GM21576 (cell line): ENCODE measurements around the gene YARS1.

Experiments
- ATAC-seq: cut with Tn5 transposase; IDR thresholded peaks from one replicate; pipeline ENCODE4 v1.9.1; 2021; ENCODE audit warnings: mild to moderate bottlenecking, moderate library complexity; ENCODE audit not compliant: unreplicated experiment

The YARS1 gene

DNA sequence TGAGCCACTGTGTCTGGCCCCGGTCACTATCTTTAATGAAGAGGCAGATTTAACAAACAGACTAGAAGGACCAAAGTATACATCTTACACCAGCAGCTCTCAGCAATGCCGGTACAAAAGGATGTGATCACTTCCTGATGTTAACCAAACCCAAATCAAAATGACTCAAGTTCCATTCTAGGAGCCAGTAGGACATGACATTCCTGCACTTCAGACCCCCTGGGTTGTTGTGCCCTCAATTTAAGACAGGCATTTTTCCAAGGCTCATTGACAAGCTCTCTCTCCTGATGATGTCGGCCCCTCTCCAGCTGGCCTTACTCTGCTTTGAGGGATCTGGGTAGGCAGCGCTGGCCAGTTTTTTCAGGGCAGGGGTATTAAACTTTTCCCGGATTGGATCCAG lies 35.1 kb downstream of the YARS1 start:
- ATAC-seq, result no peak

DNA sequence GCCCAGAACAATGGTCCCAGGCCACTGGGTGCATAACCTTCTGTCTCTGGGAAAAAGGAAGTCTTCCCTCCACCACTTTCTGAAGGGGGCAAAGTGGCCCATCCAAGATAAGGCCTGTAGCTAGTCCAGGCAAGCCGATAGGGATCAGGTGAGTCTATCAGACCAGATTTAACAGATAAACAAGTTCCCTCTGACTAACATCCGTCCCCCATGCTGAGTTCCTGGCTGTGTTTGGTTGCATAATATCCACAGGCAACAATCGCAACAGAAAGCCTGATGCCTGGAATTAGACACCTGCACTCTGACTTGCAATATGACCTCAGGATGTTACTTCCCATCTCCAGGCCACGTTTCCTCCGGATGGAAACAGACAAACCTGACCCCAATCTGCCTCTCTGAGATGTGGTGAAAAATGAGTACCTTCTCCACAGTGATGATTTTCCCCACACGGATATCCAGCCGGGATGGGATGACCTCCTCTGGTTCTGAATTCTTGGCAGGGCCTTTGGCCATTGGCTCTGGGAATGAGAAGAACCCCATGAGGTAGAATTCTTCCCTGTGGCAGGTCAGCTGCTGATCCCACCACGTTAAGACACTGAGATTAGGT lies 36.4 kb downstream of the YARS1 start:
- no peak for ATAC-seq

DNA sequence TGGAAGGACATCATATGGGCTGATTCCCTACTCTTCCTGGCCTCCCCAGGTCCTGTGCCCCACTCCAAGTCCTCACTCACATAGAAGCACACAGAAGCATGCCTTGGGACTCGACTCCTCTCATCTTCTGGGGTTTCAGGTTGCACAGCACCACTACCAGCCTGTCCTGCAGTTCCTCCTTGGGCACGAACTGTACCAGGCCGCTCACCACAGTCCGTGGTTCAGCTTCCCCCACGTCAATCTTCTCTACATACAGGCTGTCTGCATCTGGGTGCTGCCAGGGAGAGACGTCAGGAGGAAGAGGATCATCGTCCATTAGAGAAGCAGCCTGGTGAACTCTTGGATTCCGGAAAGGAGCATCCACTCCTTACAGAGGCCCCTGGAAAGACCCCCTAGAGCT lies 37.2 kb downstream of the YARS1 start:
- ATAC-seq, result no peak

DNA sequence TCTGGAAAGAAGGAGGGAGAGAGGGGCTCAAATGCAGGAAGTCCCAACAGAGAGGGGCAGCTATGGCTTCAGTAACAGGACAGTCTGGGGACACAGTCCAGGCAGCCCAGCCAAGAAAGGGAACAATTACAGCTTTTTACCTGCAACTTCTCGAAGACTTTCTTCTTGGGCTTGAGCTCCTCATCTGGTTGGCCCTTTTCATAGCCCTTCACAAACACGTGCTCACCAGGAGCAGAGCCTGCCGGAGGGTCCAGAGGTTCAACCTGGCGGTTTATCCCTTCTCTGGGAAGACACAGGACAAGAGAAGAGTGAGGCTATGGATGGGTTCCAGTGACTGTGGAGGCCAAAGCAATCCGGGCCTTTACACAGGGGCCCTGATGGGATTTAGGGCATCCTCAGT lies 37.9 kb downstream of the YARS1 start:
- no peak for ATAC-seq

DNA sequence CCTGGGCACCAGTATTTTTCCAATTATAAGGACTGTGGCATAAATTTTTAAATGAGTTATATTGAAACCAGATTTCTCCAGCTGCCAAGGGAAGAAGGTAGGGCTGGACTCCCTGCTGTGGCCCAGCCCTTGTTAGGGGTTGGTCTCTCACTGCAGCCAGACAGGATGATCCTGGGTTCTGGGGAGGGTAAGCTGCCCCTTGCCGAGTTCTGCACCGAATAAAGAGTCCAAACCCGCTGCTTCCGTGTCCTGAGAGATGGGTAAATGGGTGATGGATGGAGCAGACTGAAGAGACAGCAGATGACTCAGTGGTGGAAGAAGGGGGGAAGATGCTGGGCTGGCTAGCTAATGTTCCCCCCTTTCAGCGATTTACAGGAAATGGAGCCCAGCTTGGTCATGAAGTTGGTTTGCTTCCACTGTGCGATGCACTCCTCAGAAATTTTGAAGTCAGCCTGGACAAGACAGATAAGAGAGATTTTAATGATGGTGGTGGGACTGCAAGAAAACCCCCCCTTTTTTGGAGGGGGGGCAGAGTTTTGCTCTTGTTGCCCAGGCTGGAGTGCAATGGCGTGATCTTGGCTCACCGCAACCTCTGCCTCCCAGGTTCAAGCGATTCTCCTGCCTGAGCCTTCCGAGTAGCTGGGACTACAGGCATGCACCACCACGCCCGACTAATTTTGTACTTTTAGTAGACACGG lies 41.4 kb downstream of the YARS1 start:
- ATAC-seq, result no peak

DNA sequence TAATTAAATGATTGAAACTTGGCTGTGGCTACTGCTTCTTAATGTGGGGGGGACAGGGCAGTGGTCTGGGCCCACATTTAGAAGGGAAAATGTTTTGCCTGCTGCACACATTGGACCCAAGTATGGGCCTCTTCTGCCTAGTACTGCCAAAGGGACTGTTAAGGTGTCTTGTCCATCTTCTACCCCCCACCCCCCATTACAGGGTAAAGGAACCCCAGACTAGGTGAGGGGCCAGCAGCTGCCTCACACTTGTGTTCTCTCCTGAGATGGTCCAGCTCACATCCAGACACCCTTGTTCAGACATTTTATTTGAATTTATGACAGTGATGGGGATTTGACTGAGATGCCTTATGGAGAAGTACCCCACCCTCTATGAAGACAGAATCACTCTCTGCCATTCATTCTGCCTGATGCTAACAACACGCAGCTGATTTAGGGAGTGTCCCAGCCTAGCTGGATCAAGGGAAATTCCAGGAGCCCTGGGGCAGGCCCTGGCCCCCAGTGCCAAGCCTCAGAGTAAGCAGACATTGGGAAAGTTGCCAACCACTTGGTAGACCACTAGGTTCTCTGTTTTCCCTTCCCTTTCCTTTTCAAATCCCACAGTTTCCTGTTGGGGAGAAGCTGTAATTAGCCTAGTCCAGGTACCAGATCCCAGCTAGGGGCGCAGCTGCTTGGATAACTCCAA lies 42.1 kb downstream of the YARS1 start:
- ATAC-seq, result no peak

DNA sequence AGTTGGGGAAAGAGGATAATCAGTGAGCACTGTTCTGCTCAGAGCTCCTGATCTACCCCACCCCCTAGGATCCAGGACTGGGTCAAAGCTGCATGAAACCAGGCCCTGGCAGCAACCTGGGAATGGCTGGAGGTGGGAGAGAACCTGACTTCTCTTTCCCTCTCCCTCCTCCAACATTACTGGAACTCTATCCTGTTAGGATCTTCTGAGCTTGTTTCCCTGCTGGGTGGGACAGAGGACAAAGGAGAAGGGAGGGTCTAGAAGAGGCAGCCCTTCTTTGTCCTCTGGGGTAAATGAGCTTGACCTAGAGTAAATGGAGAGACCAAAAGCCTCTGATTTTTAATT lies 42.7 kb downstream of the YARS1 start:
- ATAC-seq, result no peak

DNA sequence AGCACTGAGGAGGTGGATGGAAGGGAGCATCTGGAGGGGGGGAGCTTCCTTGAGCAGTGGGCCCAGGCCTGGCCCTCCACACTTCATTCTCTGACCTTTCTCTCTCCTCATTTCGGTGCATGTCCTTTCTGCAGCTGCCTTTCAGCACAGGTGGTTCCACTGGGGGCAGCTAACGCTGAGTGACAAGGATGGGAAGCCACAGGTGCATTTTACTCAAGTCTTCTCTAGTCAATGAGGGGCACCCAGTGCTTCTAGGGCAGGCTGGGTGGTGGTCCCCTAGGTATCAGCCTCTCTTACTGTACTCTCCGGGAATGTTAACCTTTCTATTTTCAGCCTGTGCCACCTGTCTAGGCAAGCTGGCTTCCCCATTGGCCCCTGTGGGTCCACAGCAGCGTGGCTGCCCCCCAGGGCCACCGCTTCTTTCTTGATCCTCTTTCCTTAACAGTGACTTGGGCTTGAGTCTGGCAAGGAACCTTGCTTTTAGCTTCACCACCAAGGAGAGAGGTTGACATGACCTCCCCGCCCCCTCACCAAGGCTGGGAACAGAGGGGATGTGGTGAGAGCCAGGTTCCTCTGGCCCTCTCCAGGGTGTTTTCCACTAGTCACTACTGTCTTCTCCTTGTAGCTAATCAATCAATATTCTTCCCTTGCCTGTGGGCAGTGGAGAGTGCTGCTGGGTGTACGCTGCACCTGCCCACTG lies 43.2 kb downstream of the YARS1 start:
- no peak for ATAC-seq

DNA sequence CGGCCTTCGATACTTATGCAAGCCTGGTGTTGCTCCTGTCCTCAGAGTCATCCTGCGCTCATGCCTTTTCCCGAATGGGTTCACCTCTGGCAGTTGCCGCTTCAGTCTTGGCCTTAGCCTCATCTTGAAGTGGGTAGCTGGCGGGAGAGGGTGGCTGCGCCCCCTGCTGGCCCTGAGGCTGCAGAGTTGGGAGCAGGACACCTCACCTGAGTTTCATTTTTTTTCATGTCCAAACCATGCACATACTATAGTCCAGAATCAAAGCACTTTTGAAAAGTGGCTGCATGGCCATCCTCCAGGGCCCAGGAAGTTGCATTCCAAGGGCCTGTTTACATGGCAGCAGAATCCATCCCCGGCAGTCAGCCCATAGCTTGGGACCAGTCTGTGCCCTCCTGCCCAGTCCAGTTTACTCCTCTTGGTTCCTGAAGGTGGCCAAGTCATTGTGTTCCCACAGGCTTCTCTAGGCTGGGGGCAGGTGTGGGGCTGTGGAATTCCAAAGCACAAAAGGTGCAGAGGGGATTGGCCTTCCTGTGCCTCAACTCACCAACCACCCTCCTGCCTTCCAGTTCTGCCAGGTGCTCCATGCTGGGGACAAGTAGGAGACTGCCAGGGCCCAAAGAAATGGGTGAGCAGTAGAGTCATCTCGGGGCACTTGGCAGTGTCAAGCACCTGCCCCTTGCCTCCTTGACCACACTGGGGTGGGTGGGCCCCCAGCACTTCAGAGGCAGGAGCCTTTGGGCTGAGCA lies 44.0 kb downstream of the YARS1 start:
- ATAC-seq, result no peak

DNA sequence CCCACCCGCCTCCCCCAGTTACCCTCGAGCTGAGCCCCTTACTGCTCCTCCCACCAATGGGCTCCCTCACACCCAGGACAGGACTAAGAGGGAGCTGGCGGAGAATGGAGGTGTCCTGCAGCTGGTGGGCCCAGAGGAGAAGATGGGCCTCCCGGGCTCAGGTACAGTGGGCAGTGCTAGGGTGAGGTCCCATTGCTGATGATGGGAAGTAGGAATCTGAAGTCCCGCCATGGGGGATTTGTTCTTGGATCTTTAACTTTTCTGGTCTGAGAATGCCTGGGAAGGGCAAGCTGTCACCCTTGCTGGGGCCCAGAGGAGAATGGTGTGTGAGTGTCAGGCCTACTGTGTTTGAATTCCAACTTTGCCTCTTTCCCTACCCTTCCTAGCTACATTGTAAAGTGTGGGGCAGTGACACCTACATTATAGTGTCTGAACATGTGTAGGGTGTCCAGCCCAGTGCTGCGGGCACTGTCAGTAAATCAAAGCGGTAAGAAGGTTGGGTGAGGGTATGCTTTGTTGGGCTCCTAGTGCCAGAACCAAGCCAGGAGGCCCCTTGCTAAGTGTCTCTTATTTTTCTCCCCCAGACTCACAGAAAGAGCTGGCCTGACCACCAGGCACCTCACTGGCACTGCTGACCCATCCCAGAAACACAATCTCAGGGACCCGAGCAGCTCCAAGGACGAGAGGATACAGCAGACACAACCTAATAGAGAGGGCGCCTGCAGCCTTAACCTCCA lies 44.7 kb downstream of the YARS1 start:
- ATAC-seq, result no peak

DNA sequence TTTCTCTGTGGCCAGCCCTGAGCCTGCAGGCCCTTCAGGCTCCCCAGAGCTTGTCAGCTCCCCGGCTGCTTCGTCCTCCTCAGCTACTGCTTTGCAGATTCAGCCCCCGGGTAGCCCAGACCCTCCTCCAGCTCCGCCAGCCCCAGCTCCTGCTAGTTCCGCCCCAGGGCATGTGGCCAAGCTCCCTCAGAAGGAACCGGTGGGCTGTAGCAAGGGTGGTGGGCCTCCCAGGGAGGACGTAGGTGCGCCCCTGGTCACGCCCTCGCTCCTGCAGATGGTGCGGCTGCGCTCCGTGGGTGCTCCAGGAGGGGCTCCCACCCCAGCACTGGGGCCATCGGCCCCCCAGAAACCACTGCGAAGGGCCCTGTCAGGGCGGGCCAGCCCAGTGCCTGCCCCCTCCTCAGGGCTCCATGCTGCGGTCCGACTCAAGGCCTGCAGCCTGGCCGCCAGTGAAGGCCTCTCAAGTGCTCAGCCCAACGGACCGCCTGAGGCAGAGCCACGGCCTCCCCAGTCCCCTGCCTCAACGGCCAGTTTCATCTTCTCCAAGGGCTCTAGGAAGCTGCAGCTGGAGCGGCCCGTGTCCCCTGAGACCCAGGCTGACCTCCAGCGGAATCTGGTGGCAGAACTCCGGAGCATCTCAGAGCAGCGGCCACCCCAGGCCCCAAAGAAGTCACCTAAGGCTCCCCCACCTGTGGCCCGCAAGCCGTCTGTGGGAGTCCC lies 45.4 kb downstream of the YARS1 start:
- ATAC-seq, result no peak

DNA sequence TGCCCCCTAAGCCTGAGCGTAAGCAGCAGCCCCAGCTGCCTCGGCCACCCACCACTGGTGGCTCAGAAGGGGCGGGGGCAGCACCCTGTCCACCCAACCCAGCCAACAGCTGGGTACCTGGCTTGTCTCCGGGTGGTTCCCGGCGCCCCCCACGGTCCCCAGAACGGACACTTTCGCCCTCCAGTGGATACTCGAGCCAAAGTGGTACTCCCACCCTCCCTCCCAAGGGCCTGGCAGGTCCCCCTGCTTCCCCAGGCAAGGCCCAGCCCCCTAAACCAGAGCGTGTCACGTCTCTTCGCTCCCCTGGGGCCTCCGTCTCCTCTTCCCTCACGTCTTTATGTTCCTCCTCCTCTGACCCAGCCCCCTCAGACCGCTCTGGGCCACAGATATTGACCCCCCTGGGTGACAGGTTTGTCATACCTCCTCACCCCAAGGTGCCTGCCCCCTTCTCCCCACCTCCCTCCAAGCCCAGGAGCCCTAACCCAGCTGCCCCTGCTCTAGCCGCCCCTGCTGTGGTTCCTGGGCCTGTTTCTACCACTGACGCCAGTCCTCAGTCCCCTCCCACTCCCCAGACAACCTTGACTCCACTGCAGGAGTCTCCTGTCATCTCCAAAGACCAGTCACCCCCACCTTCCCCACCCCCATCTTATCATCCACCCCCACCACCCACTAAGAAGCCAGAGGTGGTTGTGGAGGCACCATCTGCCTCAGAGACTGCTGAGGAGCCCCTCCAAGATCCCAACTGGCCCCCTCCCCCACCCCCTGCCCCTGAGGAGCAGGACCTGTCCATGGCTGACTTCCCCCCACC lies 46.2 kb downstream of the YARS1 start:
- ATAC-seq, result no peak

DNA sequence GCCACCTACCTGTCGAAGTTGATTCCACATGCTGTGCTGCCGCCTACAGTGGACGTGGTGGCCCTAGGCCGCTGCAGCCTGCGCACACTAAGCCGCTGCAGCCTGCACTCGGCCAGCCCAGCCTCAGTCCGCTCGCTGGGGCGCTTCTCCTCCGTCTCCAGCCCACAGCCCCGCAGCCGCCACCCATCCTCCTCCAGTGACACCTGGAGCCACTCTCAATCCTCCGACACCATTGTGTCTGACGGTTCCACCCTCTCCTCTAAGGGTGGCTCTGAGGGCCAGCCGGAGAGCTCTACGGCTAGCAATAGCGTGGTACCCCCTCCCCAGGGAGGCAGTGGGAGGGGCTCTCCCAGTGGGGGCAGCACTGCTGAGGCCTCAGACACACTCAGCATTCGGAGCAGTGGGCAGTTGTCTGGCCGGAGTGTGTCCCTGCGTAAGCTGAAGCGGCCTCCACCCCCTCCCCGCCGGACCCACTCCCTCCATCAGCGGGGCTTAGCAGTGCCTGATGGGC lies 46.9 kb downstream of the YARS1 start:
- ATAC-seq, result no peak

DNA sequence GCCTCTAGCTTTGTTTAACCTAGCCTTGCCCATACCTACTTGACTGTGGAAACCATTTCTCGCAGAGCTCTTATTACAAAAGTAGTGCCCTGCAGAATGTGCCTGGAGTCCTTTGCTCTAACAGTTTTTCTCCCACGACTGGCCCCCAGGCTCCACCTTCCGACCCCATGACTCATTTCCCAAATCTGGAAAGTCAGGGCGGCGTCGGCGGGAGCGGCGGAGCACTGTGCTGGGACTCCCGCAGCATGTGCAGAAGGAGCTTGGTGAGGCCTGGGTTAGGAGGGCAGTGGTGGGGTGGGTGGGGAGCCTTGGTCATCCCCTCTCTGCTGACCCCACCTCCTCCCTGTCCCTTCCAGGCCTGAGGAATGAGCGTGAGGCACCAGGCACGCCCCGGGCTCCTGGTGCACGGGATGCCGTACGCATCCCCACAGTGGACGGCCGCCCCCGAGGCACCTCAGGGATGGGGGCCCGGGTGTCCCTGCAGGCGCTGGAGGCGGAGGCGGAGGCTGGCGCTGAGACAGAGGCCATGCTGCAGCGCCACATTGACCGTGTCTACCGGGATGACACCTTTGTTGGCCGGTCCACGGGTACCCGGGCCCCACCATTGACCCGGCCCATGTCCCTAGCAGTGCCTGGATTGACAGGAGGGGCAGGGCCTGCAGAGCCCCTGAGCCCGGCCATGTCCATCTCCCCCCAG lies 47.5 kb downstream of the YARS1 start:
- ATAC-seq, result no peak

DNA sequence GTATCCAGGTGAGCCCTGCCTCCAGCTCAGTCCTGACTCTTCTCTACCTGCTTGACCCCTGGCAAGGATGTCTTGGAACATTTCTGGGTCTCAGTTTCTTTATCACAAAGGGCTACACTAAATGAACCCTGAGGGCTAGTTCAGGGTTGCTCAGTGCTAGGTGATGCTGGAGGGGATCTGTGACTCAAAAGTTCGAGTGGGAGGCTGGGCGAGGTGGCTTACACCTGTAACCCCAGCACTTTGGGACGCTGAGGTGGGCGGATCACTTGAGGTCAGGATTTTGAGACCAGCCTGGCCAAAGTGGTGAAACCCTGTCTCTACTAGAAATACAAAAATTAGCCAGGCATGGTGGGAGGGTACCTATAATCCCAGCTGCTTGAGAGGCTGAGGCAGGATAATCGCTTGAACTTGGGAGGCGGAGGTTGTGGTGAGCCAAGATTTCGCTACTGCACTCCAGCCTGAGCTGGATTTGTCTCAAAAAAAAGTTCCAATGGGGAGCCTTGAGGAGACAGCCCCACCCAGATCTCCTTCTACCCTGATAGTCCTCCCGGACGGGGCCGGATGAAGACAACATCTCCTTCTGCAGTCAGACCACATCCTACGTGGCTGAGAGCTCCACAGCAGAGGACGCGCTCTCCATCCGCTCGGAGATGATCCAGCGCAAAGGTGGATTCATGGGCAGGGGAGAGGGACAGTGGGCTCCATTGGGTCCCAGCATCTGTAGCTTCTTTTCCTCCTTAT lies 48.9 kb downstream of the YARS1 start:
- no peak for ATAC-seq

DNA sequence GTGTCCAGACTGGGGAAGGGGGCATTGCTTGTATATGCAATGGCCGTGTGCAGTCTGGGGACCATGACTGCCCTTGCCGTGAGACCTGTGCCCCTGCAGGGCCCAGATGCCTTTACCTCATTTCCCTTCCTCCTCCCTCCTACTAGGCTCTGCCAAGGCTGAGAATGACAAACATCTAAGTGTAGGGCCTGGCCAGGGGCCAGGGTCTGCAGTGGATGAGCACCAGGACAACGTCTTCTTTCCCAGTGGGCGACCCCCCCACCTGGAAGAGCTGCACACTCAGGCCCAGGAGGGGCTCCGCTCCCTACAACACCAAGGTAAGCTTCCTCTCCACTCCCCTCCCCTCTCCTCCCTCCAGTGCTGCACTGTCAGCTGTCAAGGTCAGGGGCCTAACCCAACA lies 49.5 kb downstream of the YARS1 start:
- no peak for ATAC-seq

DNA sequence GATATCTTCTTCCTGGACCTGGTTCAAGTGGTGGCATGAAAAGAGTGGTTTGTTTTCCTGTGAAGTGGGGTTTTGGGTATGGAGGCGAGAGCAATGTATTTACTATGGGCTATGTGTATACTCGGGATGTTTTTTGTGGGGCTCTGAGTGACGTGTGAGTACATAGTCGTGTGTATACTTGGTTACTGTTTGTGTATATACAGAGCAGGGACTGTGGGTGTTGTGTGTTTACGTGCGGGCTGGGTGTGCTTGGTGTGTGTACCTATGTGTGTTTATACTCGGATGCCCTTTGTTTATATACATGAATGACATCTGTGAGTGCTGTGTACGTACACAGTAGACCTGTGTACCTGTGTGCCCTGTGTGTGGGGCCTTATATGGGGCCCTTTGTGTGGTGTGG lies 50.0 kb downstream of the YARS1 start:
- ATAC-seq, result no peak
